ENCODE data around the gene ANK2. TPM values are rescaled to one million over a fixed set of nuclear protein-coding genes. Genes with fewer than 3 reads are reported as not detected.

ANK2 gene
- total and polyA plus RNA-seq, 2 donors from 2014 or later, result 21.1 to 125 TPM

GRCh38 chr4:113094331-113094730 lies 44.9 kb downstream of the ANK2 start:
- Histone ChIP-seq H3K27me3 (ENCODE audit: control insufficient read depth, insufficient read depth, low read length) (no peaks in the 10 kb centered on the region), H3K4me1 (ENCODE audit: control insufficient read depth in 2 of 3, insufficient read depth in 2 of 3, low read depth in 1 of 3, low read length in 3 of 3) (no peaks in the 10 kb centered on the region), H3K4me3 (ENCODE audit: low read length in 3 of 3) (no peak overlapping the region), H3K9ac (ENCODE audit: low read length in 3 of 3) (no peak overlapping the region), H3K36me3 (ENCODE audit: control insufficient read depth in 2 of 3, insufficient read depth in 3 of 3, low read length in 3 of 3) (no peaks in the 10 kb centered on the region), H3K9me3 (ENCODE audit: control insufficient read depth in 2 of 3, insufficient read depth in 1 of 3, low read length in 3 of 3) (no peaks in the 10 kb centered on the region), H3K27ac (ENCODE audit: low read depth in 2 of 2, low read length in 2 of 2) (no peak overlapping the region)
- intact Hi-C loops (cut with DNase I), result no loop called here
- no peak for DNase-seq
- FAIRE-seq, result no peak
- TF ChIP-seq, protein P1, sequence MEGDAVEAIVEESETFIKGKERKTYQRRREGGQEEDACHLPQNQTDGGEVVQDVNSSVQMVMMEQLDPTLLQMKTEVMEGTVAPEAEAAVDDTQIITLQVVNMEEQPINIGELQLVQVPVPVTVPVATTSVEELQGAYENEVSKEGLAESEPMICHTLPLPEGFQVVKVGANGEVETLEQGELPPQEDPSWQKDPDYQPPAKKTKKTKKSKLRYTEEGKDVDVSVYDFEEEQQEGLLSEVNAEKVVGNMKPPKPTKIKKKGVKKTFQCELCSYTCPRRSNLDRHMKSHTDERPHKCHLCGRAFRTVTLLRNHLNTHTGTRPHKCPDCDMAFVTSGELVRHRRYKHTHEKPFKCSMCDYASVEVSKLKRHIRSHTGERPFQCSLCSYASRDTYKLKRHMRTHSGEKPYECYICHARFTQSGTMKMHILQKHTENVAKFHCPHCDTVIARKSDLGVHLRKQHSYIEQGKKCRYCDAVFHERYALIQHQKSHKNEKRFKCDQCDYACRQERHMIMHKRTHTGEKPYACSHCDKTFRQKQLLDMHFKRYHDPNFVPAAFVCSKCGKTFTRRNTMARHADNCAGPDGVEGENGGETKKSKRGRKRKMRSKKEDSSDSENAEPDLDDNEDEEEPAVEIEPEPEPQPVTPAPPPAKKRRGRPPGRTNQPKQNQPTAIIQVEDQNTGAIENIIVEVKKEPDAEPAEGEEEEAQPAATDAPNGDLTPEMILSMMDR (IDR thresholded peaks at IDR 0.05; ENCODE audit: borderline replicate concordance, extremely low read depth, insufficient read depth), result no peak

GRCh38 chr4:113094802-113095201 lies 45.3 kb downstream of the ANK2 start:
- intact Hi-C loops (cut with DNase I), result no loop called here
- H3K36me3 ChIP-seq (ENCODE audit: control insufficient read depth in 2 of 3, insufficient read depth in 3 of 3, low read length in 3 of 3), result no peaks in the 10 kb centered on the region
- H3K27ac ChIP-seq (ENCODE audit: low read depth in 2 of 2, low read length in 2 of 2), result no peak overlapping the region
- FAIRE-seq (no peak), DNase-seq (peak in 1 of 5 donors; percentile 29)
- no peaks in the 10 kb centered on the region for H3K27me3 ChIP-seq (ENCODE audit: control insufficient read depth, insufficient read depth, low read length)
- no peaks in the 10 kb centered on the region for H3K4me1 ChIP-seq (ENCODE audit: control insufficient read depth in 2 of 3, insufficient read depth in 2 of 3, low read depth in 1 of 3, low read length in 3 of 3)
- H3K4me3 ChIP-seq (ENCODE audit: low read length in 3 of 3), result no peak overlapping the region
- H3K9me3 ChIP-seq (ENCODE audit: control insufficient read depth in 2 of 3, insufficient read depth in 1 of 3, low read length in 3 of 3), result no peaks in the 10 kb centered on the region
- no peak overlapping the region for H3K9ac ChIP-seq (ENCODE audit: low read length in 3 of 3)
- TF ChIP-seq, protein P1 (IDR thresholded peaks at IDR 0.05; ENCODE audit: borderline replicate concordance, extremely low read depth, insufficient read depth), result peak; percentile 45

DNA sequence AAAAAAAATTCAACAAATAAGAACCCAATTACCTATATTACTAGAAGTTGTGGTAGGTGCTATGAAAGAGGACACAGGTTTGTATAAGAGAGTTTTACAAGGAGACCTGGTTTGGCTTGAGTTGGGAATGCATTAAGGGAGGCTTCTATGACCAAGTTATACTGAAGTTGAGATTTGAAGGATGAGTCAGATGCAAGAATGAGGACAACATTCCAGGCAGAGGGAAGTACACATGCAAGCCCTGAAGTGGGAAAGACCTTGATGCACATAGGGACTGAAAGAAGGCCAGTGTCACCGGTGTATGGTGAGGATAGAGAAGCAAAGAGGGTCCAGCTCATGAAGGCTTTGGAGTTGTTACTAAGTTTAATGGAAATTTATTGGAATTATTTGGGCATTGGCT lies 52.2 kb downstream of the ANK2 start:
- DNase-seq (no peak), FAIRE-seq (no peak)
- Histone ChIP-seq H3K4me3 (ENCODE audit: low read length in 3 of 3) (no peak overlapping the region), H3K36me3 (ENCODE audit: control insufficient read depth in 2 of 3, insufficient read depth in 3 of 3, low read length in 3 of 3) (no peaks in the 10 kb centered on the region), H3K4me1 (ENCODE audit: control insufficient read depth in 2 of 3, insufficient read depth in 2 of 3, low read depth in 1 of 3, low read length in 3 of 3) (no peaks in the 10 kb centered on the region), H3K27ac (ENCODE audit: low read depth in 2 of 2, low read length in 2 of 2) (no peak overlapping the region), H3K9me3 (ENCODE audit: control insufficient read depth in 2 of 3, insufficient read depth in 1 of 3, low read length in 3 of 3) (no peaks in the 10 kb centered on the region), H3K9ac (ENCODE audit: low read length in 3 of 3) (no peak overlapping the region), H3K27me3 (ENCODE audit: control insufficient read depth, insufficient read depth, low read length) (no peaks in the 10 kb centered on the region)
- intact Hi-C loops (cut with DNase I), result no loop called here
- TF ChIP-seq, protein P1 (IDR thresholded peaks at IDR 0.05; ENCODE audit: borderline replicate concordance, extremely low read depth, insufficient read depth), result no peak

DNA sequence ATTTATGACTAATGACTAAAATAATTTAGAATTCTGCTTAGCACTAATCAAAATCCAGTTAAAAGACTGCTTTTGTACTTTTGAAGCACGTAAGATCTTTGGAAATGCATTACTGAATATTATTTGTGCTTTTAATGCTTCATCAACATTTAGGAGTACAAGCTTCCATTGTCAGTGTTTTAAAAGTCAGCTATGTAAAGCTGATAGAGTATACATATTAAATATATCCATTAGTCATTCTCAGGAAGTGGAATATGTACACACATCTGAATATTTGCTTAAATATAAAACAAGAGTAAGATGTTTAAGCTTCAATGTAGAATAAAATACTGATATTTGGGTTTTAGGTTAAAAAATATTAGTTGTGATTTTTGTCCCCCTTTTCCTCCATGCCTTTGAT lies 54.1 kb downstream of the ANK2 start:
- DNase-seq (no peak), FAIRE-seq (no peak)

More for the DNA sequence above, 54.1 kb downstream of the ANK2 start:
- no peaks in the 10 kb centered on the region for H3K9me3 ChIP-seq (ENCODE audit: control insufficient read depth in 2 of 3, insufficient read depth in 1 of 3, low read length in 3 of 3)
- intact Hi-C loops (cut with DNase I), result no loop called here
- H3K9ac ChIP-seq (ENCODE audit: low read length in 3 of 3), result no peak overlapping the region
- H3K36me3 ChIP-seq (ENCODE audit: control insufficient read depth in 2 of 3, insufficient read depth in 3 of 3, low read length in 3 of 3), result no peaks in the 10 kb centered on the region
- TF ChIP-seq, protein P1 (IDR thresholded peaks at IDR 0.05; ENCODE audit: borderline replicate concordance, extremely low read depth, insufficient read depth), result no peak
- H3K4me3 ChIP-seq (ENCODE audit: low read length in 3 of 3), result no peak overlapping the region
- no peaks in the 10 kb centered on the region for H3K27me3 ChIP-seq (ENCODE audit: control insufficient read depth, insufficient read depth, low read length)
- H3K27ac ChIP-seq (ENCODE audit: low read depth in 2 of 2, low read length in 2 of 2), result no peak overlapping the region
- no peaks in the 10 kb centered on the region for H3K4me1 ChIP-seq (ENCODE audit: control insufficient read depth in 2 of 3, insufficient read depth in 2 of 3, low read depth in 1 of 3, low read length in 3 of 3)
